Esophagus muscularis mucosa (tissue), 4 donors: ENCODE data around the gene CES3.

ENCODE experiments used
- EP300 ChIP-seq: sonication (generic); formaldehyde crosslinking; IDR thresholded peaks from one replicate; pipeline ENCODE4 v1.6.1; 2017; ENCODE audit warnings: antibody characterized with exemption
- POLR2AphosphoS5 ChIP-seq, 2 donors: sonication (generic); formaldehyde crosslinking; IDR thresholded peaks; one replicate each; pipeline ENCODE4 v1.6.1; 2017; ENCODE audit warnings: antibody characterized with exemption in 2 of 2
- TF ChIP-seq, protein P1 (sequence below), 3 experiments: fragments of 200-600 bp in 2 of 3; fragments of 450-650 bp in 1 of 3; sonication (generic) in 2 of 3; IDR thresholded peaks; one replicate each; pipeline ENCODE4 v1.5.1; 2017 to 2019; ENCODE audit warnings: antibody characterized with exemption in 3 of 3, mild to moderate bottlenecking in 2 of 3, moderate library complexity in 1 of 3

DNA sequence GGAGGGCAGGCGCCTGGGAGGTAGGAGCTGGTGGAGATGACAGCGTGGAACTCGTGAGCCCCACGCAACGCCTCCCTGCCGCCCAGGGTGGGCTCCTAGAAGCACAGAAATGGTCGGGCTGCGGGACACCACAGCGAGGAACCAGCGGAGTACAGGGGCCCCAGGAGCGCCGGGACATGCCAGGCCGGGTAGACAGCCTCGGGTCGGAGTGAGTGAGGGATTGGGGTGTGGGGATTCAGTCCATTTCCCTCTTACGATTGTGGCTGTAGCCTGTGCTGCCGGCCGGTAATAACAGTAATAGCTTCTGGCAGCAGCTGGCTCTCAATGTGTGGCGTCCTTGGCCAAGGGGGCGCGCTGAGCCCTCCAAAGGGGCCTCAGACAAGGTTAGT, 12.2 kb upstream of the CES3 start:
- TF ChIP-seq, protein P1, sequence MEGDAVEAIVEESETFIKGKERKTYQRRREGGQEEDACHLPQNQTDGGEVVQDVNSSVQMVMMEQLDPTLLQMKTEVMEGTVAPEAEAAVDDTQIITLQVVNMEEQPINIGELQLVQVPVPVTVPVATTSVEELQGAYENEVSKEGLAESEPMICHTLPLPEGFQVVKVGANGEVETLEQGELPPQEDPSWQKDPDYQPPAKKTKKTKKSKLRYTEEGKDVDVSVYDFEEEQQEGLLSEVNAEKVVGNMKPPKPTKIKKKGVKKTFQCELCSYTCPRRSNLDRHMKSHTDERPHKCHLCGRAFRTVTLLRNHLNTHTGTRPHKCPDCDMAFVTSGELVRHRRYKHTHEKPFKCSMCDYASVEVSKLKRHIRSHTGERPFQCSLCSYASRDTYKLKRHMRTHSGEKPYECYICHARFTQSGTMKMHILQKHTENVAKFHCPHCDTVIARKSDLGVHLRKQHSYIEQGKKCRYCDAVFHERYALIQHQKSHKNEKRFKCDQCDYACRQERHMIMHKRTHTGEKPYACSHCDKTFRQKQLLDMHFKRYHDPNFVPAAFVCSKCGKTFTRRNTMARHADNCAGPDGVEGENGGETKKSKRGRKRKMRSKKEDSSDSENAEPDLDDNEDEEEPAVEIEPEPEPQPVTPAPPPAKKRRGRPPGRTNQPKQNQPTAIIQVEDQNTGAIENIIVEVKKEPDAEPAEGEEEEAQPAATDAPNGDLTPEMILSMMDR (IDR thresholded peaks at IDR 0.05) = no peak
- TF ChIP-seq EP300 (no peak), POLR2AphosphoS5 (IDR thresholded peaks at IDR 0.05) (no peak)
